Esophagus (tissue), 2 donors: ENCODE measurements around the gene PACRG. TPM values are rescaled to one million over a fixed set of nuclear protein-coding genes. Genes with fewer than 3 reads are reported as not detected.

Source experiments
- H3K27ac ChIP-seq, 2 donors: one replicate each; pipeline ENCODE4 v1.5.1; 2013; ENCODE audit warnings: low read depth in 2 of 2, mild to moderate bottlenecking in 2 of 2, inconsistent platforms in 1 of 2, low read length in 1 of 2, moderate library complexity in 1 of 2
- H3K27me3 ChIP-seq, 2 donors: one replicate each; pipeline ENCODE4 v1.6.1; 2013; ENCODE audit warnings: low read length in 2 of 2, control low read depth in 1 of 2, mild to moderate bottlenecking in 1 of 2; ENCODE audit not compliant: insufficient read depth in 2 of 2, control insufficient read depth in 1 of 2
- H3K36me3 ChIP-seq, 2 donors: one replicate each; pipeline ENCODE4 v1.6.1; 2013; ENCODE audit warnings: low read length in 1 of 2; ENCODE audit not compliant: control insufficient read depth in 2 of 2, insufficient read depth in 2 of 2
- H3K4me1 ChIP-seq, 2 donors: one replicate each; pipeline ENCODE4 v1.6.1; 2013; ENCODE audit warnings: low read length in 1 of 2; ENCODE audit not compliant: control insufficient read depth in 2 of 2, insufficient read depth in 2 of 2
- H3K4me3 ChIP-seq, 2 donors: one replicate each; pipeline ENCODE4 v1.5.1; 2013; ENCODE audit warnings: low read length in 2 of 2, mild to moderate bottlenecking in 2 of 2, low read depth in 1 of 2, moderate library complexity in 1 of 2
- H3K9me3 ChIP-seq, 2 donors: one replicate each; pipeline ENCODE4 v1.6.1; 2013; ENCODE audit warnings: mild to moderate bottlenecking in 2 of 2, low read depth in 1 of 2, low read length in 1 of 2, moderate library complexity in 1 of 2; ENCODE audit not compliant: control insufficient read depth in 2 of 2, insufficient read depth in 1 of 2
- WGBS, 2 donors: extraction: QIAGEN DNeasy Blood & Tissue Kit; methylation state at CpG; one replicate each; pipeline ENCODE4 v1.1.7; 2013; 5-methylcytosine and 5-hydroxymethylcytosine counted together
- polyA plus RNA-seq, 2 donors: library from polyadenylated mRNA; stranded (reverse); fragments of 200-250 nt; gene quantifications; one replicate each; pipeline ENCODE4 v1.2.3, GENCODE V29; 2013
- donor health status: healthy with polysubstance abuse.
- donor health status: Bipolar disorder and iron deficiency.

The PACRG gene
- polyA plus RNA-seq, 2 donors, result 0.39 to 0.44 TPM

DNA sequence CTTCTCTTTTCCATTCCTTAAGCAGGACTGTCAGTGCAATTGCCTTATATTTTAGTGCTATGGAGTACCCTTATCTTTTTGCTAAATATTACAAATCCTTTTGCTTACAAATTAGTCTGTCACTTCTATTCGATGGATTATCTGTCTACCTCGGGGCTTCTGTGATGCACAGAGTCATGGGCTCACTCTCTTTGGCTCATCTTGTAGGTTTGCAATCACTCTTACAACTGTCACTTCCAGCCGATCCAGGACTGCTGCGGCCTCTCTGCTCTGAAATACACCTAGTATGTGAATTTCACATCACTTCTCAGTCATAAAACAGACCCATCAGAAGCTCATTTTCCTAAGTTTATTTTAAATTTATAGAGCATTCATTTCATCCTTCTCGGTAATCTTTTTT is 393.5 kb downstream of the PACRG start:
- H3K27ac ChIP-seq, result no peak overlapping the region
- no peaks in the 10 kb centered on the region for H3K27me3 ChIP-seq
- no peak overlapping the region for H3K4me3 ChIP-seq
- H3K4me1 ChIP-seq, result no peaks in the 10 kb centered on the region
- 79 to 86% methylated on average over 5 of the region's 5 CpGs for WGBS, 2 donors
- H3K36me3 ChIP-seq, result no peaks in the 10 kb centered on the region
- H3K9me3 ChIP-seq, result peaks cover 0 to 2% of the 10 kb centered on the region in 2 donors

DNA sequence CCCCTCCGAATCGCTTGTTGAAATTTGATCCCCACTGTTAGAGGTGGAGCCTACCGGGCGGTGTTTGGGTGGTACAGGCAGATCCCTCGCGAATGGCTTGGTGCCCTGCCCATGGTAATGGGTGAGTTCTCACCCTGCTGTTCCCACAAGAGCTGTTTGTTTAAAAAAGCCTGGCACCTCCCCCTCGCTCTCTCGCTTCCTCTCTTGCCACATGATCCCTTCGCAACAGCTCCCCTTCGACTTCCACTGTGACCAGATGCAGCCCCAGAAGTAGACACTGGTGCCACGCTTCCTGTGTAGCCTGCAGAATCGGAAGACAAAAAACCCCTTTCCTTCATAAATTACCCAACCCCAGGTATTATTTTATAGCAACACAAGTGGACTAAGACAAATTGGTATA is 394.6 kb downstream of the PACRG start:
- no peak overlapping the region for H3K4me3 ChIP-seq
- H3K36me3 ChIP-seq, result no peaks in the 10 kb centered on the region
- H3K27ac ChIP-seq, result no peak overlapping the region
- no peaks in the 10 kb centered on the region for H3K27me3 ChIP-seq
- H3K9me3 ChIP-seq, result peaks cover 0 to 2% of the 10 kb centered on the region in 2 donors
- no peaks in the 10 kb centered on the region for H3K4me1 ChIP-seq
- 90 to 91% methylated on average over 12 of the region's 12 CpGs for WGBS, 2 donors

DNA sequence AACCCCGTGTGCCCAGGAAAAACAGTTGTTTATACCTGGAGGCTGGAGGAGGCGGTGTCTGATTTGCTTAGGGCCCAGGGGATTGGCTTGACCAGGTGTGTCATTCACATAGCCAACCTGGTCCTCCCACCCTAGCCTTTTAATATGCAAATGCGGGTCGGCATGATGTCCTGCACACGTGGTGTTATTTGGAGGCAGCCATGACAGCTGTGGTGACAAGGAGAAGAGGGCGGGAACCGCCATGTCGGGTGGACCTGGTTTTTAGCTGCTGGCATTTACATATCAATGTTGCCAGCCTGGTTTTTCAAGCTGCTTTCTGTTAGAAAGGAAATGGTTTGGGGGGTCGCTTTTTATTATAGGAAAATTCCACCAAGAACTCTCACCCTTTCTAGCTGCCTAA is 395.3 kb downstream of the PACRG start:
- 87% methylated on average over 9 of the region's 9 CpGs for WGBS, 2 donors
- H3K4me1 ChIP-seq, result no peaks in the 10 kb centered on the region
- no peak overlapping the region for H3K4me3 ChIP-seq
- H3K27ac ChIP-seq, result no peak overlapping the region
- H3K27me3 ChIP-seq, result no peaks in the 10 kb centered on the region
- H3K36me3 ChIP-seq, result no peaks in the 10 kb centered on the region
- H3K9me3 ChIP-seq, result peaks cover 0 to 2% of the 10 kb centered on the region in 2 donors

DNA sequence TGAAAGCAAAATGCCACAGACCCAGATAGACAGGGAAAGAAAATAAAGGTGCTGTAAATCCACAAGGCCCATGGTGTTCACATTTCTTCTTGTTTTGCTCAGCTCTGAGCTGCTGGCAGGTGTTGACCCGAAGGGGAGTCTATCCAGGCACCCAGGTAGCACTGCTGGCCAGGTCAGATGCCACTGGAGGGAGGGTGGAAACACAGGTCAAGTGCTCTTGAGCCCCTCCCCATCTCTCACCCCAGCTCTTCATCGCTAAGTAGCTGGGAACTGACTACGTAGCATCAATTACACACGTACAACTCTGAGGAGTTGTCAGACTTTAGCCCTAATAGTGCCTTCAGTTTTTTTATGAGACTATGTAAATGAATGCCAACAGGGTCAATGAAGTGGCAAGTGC is 399.0 kb downstream of the PACRG start:
- WGBS, 2 donors, result 83 to 85% methylated on average over 4 of the region's 4 CpGs
- Histone ChIP-seq H3K27ac (no peak overlapping the region), H3K4me3 (no peak overlapping the region), H3K4me1 (no peaks in the 10 kb centered on the region), H3K9me3 (peaks cover 0 to 2% of the 10 kb centered on the region in 2 donors), H3K36me3 (no peaks in the 10 kb centered on the region), H3K27me3 (no peaks in the 10 kb centered on the region)

DNA sequence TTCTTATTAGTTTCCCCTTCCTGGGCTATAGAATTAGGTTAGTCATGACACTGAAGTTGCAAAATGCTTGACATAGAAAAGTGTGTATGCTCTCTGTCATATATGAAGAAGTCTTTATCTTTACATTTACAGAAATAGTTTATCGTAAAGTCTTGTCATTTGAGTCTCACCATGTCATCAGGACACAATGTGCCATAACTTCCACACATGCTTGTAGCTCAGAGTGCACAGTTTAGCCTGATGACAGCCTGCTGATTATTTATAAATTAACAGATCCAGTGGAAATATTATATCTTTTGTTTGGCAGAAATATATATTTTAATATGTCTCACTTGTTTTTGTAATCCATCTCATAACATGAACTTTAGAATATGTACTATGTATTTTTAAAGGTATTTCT is 399.8 kb downstream of the PACRG start:
- Histone ChIP-seq H3K4me3 (no peak overlapping the region), H3K4me1 (no peaks in the 10 kb centered on the region), H3K27ac (no peak overlapping the region), H3K27me3 (no peaks in the 10 kb centered on the region), H3K36me3 (no peaks in the 10 kb centered on the region), H3K9me3 (peaks cover 0 to 2% of the 10 kb centered on the region in 2 donors)
- WGBS, 2 donors, result 89 to 98% methylated on average over 1 of the region's 1 CpG

DNA sequence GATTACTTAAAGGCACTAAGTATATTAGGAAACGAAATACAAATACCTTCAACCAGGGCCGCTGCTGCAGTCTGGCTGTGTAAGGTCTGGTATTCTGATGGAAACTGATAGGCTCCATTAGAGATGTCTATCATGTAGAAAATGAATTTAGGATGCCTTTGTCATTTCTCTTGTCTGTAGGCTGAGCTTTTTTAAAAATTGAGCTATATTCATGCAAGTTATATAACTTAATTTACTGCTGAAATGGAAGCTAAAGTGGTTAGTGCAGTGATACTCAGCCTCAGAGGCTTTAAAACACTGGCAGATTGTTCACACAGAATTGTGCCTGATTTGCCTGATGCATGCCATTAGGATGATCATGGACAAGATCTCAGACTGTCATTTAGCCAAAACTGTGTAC is 400.6 kb downstream of the PACRG start:
- Histone ChIP-seq H3K9me3 (peaks cover 0 to 2% of the 10 kb centered on the region in 2 donors), H3K27ac (no peak overlapping the region), H3K4me1 (no peaks in the 10 kb centered on the region), H3K27me3 (no peaks in the 10 kb centered on the region), H3K36me3 (no peaks in the 10 kb centered on the region), H3K4me3 (no peak overlapping the region)
- WGBS, 2 donors, result 90 to 94% methylated on average over 2 of the region's 2 CpGs

DNA sequence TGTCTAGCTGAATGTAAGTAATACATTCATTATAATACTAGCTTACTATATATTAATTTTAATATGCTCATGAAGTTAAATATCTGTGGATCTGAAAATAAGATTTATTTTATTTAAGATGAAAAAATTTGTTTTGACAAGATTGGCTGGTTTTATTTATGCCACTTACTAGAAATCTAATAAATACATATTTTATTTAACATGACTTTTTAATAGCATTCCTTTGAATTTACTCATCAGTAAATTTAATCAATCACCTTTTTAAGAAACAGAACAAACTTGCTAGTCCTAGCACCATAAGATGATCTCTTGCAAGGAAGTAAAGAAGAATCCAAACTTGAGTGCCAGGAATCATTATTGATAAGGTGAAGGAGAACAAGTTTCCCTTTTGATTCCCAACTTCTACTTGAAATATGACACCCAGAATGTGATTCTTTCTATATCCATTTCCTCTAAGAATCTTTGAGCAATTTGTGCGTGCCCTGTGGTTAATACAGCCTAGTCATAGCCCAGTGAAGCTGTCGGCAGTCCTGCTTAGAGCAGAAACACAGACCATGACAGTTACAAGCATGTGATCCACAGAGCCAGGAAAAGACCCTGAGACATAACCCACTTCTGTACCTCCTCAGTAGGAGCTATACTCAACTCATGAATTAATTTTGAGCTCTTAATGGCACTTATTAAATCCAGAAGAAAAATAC is 404.4 kb downstream of the PACRG start:
- WGBS, 2 donors, result 65 to 70% methylated on average over 2 of the region's 2 CpGs
- no peaks in the 10 kb centered on the region for H3K4me1 ChIP-seq
- H3K4me3 ChIP-seq, result no peak overlapping the region
- no peaks in the 10 kb centered on the region for H3K27me3 ChIP-seq
- H3K9me3 ChIP-seq, result no peaks in the 10 kb centered on the region
- no peaks in the 10 kb centered on the region for H3K36me3 ChIP-seq
- no peak overlapping the region for H3K27ac ChIP-seq

DNA sequence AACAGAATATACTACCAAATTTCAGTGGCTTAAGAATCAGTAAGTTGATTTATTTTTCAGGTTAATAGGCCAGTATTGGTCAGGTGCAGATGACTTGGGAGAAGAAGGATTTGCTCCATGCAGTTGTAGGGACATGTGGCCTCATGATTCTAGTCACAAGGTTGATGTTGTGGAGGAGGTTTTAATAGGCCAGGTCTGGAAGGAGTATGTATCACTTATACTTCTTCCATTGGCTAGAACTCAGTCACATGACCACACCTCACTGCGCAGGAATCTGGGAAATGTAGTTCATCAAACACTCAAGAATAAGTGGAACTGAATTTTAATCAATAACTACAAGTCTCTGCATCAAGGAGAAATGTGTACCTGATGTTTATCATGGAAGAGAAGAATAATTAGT is 405.2 kb downstream of the PACRG start:
- Histone ChIP-seq H3K9me3 (peaks cover 0 to 3% of the 10 kb centered on the region in 2 donors), H3K27me3 (no peaks in the 10 kb centered on the region), H3K4me1 (no peaks in the 10 kb centered on the region), H3K4me3 (no peak overlapping the region), H3K27ac (no peak overlapping the region), H3K36me3 (no peaks in the 10 kb centered on the region)
- 91 to 97% methylated on average over 1 of the region's 1 CpG for WGBS, 2 donors

DNA sequence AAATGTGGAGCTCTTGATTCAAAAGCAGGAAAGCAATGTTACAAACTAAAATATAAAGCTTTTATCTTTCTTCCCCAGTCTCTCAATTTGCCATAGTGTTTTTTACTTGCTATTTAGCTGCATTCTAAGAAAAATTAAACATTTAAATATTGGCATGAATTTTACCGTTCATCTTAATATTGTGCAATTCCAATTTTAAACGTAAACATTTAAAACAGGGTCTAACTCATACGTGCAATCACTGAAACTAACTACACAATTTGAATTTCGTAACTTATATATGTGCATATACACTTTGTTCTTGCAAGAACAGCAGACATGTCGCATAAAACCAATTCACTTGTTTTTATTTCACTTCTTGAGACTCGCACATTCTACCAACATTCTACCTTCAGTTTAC is 405.9 kb downstream of the PACRG start:
- Histone ChIP-seq H3K36me3 (no peaks in the 10 kb centered on the region), H3K27me3 (no peaks in the 10 kb centered on the region), H3K4me3 (no peak overlapping the region), H3K9me3 (peaks cover 0 to 3% of the 10 kb centered on the region in 2 donors), H3K4me1 (no peaks in the 10 kb centered on the region), H3K27ac (no peak overlapping the region)
- 77 to 88% methylated on average over 6 of the region's 6 CpGs for WGBS, 2 donors

DNA sequence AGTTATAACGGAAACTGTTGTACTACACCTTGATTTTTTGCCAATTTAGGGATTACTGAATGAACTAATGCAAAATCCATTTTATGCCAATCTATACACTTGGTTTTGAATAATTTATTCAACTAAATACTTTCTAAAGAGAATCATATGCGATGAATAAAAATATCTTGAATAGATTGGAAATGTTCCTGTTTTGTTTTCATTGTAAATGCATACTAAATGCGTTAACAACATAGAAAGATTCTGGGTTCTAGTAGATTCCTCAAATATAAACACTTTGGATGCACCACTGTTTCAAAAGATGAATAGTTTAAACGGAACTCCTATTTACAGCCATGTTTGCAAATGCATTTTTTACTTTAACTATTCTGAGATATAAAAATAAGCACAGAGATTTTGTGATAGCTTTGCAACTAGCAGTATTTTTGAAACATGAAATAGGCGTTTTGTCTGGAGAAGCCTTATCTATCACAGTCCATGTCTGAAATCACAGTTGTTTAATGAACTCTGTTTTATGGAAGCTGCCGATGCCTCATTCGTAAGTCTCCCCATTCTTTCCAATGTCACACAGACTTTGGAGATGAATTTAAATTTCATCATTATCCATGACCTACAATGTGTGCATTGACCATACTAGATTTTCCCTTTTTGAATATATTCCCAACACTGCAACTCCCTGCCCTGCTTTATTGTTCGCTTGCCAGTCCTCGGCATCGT is 409.1 kb downstream of the PACRG start:
- no peak overlapping the region for H3K4me3 ChIP-seq
- H3K4me1 ChIP-seq, result no peaks in the 10 kb centered on the region
- H3K27ac ChIP-seq, result no peak overlapping the region
- H3K36me3 ChIP-seq, result no peaks in the 10 kb centered on the region
- WGBS, 2 donors, result 76 to 78% methylated on average over 10 of the region's 10 CpGs
- H3K9me3 ChIP-seq, result peaks cover 0 to 5% of the 10 kb centered on the region in 2 donors
- H3K27me3 ChIP-seq, result no peaks in the 10 kb centered on the region
